Hepatocyte (in vitro differentiated cells): ENCODE data around the gene MAGI2. TPM values are rescaled to one million over a fixed set of nuclear protein-coding genes. Genes with fewer than 3 reads are reported as not detected.

ENCODE experiments used
- DNase-seq: peaks from one replicate; pipeline ENCODE4 v3.0.0-alpha.2; 2016; ENCODE audit warnings: low spot score
- H2AFZ ChIP-seq: fragments of 200-600 bp; sonication (generic); 2 replicates; pipeline ENCODE4 v1.6.0; 2016; ENCODE audit warnings: antibody characterized with exemption, mild to moderate bottlenecking
- H3K27ac ChIP-seq: fragments of 200-600 bp; sonication (generic); 2 replicates; pipeline ENCODE4 v1.5.1; 2016; ENCODE audit warnings: mild to moderate bottlenecking
- H3K27me3 ChIP-seq: fragments of 200-600 bp; sonication (generic); 2 replicates; pipeline ENCODE4 v1.6.1; 2016
- H3K36me3 ChIP-seq: fragments of 200-600 bp; sonication (generic); replicated peaks from 2 replicates; pipeline ENCODE4 v1.5.1; 2016; ENCODE audit warnings: low read depth; ENCODE audit not compliant: insufficient read depth
- H3K4me1 ChIP-seq: fragments of 200-600 bp; sonication (generic); 2 replicates; pipeline ENCODE4 v1.5.1; 2016; ENCODE audit warnings: mild to moderate bottlenecking, moderate library complexity; ENCODE audit not compliant: insufficient read depth
- H3K4me2 ChIP-seq: fragments of 200-600 bp; sonication (generic); 2 replicates; pipeline ENCODE4 v1.6.0; 2016
- H3K4me3 ChIP-seq: fragments of 200-600 bp; sonication (generic); 2 replicates; pipeline ENCODE4 v1.5.1; 2016; ENCODE audit warnings: mild to moderate bottlenecking
- H3K79me2 ChIP-seq: fragments of 200-600 bp; sonication (generic); 2 replicates; pipeline ENCODE4 v1.6.0; 2017; ENCODE audit warnings: mild to moderate bottlenecking
- H3K9me2 ChIP-seq: fragments of 200-600 bp; sonication (generic); replicated peaks from 2 replicates; pipeline ENCODE4 v1.6.0; 2017; ENCODE audit warnings: mild to moderate bottlenecking; ENCODE audit not compliant: insufficient read depth
- H3K9me3 ChIP-seq: fragments of 200-600 bp; sonication (generic); 2 replicates; pipeline ENCODE4 v1.5.1; 2016; ENCODE audit warnings: low read depth, mild to moderate bottlenecking
- H4K20me1 ChIP-seq: fragments of 200-600 bp; sonication (generic); 2 replicates; pipeline ENCODE4 v1.6.0; 2016; ENCODE audit warnings: mild to moderate bottlenecking; ENCODE audit not compliant: insufficient read depth, poor library complexity, severe bottlenecking
- CTCF ChIP-seq: fragments of 200-600 bp; sonication (generic); IDR thresholded peaks from 2 replicates; pipeline ENCODE4 v1.5.1; 2016; ENCODE audit warnings: antibody characterized with exemption, mild to moderate bottlenecking; ENCODE audit not compliant: poor library complexity
- EZH2 ChIP-seq: fragments of 200-600 bp; sonication (generic); IDR thresholded peaks from 2 replicates; pipeline ENCODE4 v1.6.1; 2016; ENCODE audit warnings: antibody characterized with exemption, mild to moderate bottlenecking, borderline replicate concordance
- EZH2phosphoT487 ChIP-seq: fragments of 200-600 bp; sonication (generic); IDR thresholded peaks from one replicate; pipeline ENCODE4 v1.6.1; 2018; ENCODE audit warnings: antibody characterized with exemption, mild to moderate bottlenecking, low read depth, moderate library complexity; ENCODE audit not compliant: unreplicated experiment, severe bottlenecking
- WGBS: methylation state at CpG from one replicate; pipeline ENCODE4 v1.1.6; 2016; ENCODE audit warnings: low lambda C conversion rate; ENCODE audit errors: missing lambda C conversion rate; 5-methylcytosine and 5-hydroxymethylcytosine counted together
- polyA plus RNA-seq: library from polyadenylated mRNA; unstranded; fragments of >200 nt; fragmentation: Nextera tagmentation; extraction: Ambion mirVana; gene quantifications from 2 replicates; pipeline ENCODE4 v1.2.1, GENCODE V29; 2016
- total RNA-seq: library from RNA; depleted of rRNA; stranded (reverse); fragments of >200 nt; gene quantifications from 2 replicates; pipeline ENCODE4 v1.2.3, GENCODE V29; 2014

MAGI2 gene
- total and polyA plus RNA-seq, 2 experiments from 2014 or later, result 3.1 to 6.7 TPM

GRCh38 chr7:79199266-79199665 is 254.2 kb downstream of the MAGI2 start:
- no peaks in the 10 kb centered on the region for H3K4me1 ChIP-seq
- no peaks in the 10 kb centered on the region for H4K20me1 ChIP-seq
- WGBS, result 85% methylated on average over 6 of the region's 6 CpGs
- no peaks in the 10 kb centered on the region for H3K79me2 ChIP-seq
- H3K9me3 ChIP-seq, result no peaks in the 10 kb centered on the region
- H3K27me3 ChIP-seq, result no peaks in the 10 kb centered on the region
- no peak overlapping the region for H3K4me3 ChIP-seq
- no peak for TF ChIP-seq CTCF
- no peak for TF ChIP-seq EZH2
- TF ChIP-seq EZH2phosphoT487, result no peak
- H2AFZ ChIP-seq, result no peak overlapping the region
- no peak overlapping the region for H3K4me2 ChIP-seq
- H3K9me2 ChIP-seq, result no peaks in the 10 kb centered on the region
- no peak for DNase-seq
- no peak overlapping the region for H3K27ac ChIP-seq
- no peaks in the 10 kb centered on the region for H3K36me3 ChIP-seq

DNA sequence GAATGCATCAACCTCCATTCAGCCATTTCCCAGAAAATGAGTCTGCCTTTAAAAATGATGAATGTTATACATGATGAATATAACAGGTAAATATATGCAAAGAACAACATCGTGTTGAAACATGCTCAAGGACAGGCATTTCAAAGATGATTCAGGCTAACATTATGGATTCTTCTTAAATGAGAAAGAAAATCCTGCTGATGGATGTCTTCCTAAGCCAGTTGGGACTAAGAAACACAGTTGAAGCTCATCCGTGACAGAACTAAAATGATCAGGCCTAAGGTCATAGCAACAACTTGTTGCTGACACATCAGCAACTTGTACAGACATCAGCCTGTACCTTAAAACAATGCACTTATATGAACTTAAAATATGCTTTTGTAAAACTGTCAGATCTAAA is 267.9 kb downstream of the MAGI2 start:
- TF ChIP-seq EZH2phosphoT487 (no peak), EZH2 (no peak), CTCF (no peak)
- H2AFZ ChIP-seq, result no peak overlapping the region
- H3K9me3 ChIP-seq, result no peaks in the 10 kb centered on the region
- WGBS, result 93% methylated on average over 2 of the region's 2 CpGs
- no peak for DNase-seq
- no peaks in the 10 kb centered on the region for H3K79me2 ChIP-seq
- H3K27me3 ChIP-seq, result no peaks in the 10 kb centered on the region
- no peaks in the 10 kb centered on the region for H4K20me1 ChIP-seq
- no peaks in the 10 kb centered on the region for H3K4me1 ChIP-seq
- no peaks in the 10 kb centered on the region for H3K9me2 ChIP-seq
- H3K27ac ChIP-seq, result no peak overlapping the region
- no peak overlapping the region for H3K4me2 ChIP-seq
- no peaks in the 10 kb centered on the region for H3K36me3 ChIP-seq
- no peak overlapping the region for H3K4me3 ChIP-seq

GRCh38 chr7:79182283-79182682 is 271.2 kb downstream of the MAGI2 start:
- Histone ChIP-seq H3K79me2 (no peaks in the 10 kb centered on the region), H3K9me2 (no peaks in the 10 kb centered on the region), H3K36me3 (no peaks in the 10 kb centered on the region), H3K27ac (no peak overlapping the region), H3K4me1 (no peaks in the 10 kb centered on the region), H4K20me1 (no peaks in the 10 kb centered on the region), H3K9me3 (no peaks in the 10 kb centered on the region), H2AFZ (no peak overlapping the region), H3K27me3 (no peaks in the 10 kb centered on the region), H3K4me3 (no peak overlapping the region), H3K4me2 (no peak overlapping the region)
- 55% methylated on average over 1 of the region's 1 CpG for WGBS
- TF ChIP-seq EZH2phosphoT487 (no peak), EZH2 (no peak), CTCF (no peak)
- no peak for DNase-seq

- DNase-seq, result no peak
- Histone ChIP-seq H3K27me3 (no peaks in the 10 kb centered on the region), H3K4me1 (no peaks in the 10 kb centered on the region), H3K36me3 (no peaks in the 10 kb centered on the region), H4K20me1 (no peaks in the 10 kb centered on the region), H3K4me3 (no peak overlapping the region), H3K9me3 (no peaks in the 10 kb centered on the region), H3K79me2 (no peaks in the 10 kb centered on the region), H2AFZ (no peak overlapping the region), H3K27ac (no peak overlapping the region), H3K9me2 (no peaks in the 10 kb centered on the region), H3K4me2 (no peak overlapping the region)
- WGBS, result 58% methylated on average over 2 of the region's 2 CpGs
- TF ChIP-seq EZH2phosphoT487 (no peak), CTCF (no peak), EZH2 (no peak)
Observed at GRCh38 chr7:79180533-79180932, 272.9 kb downstream of the MAGI2 start.
